ENCODE measurements around the gene TMEM176A.

DNA sequence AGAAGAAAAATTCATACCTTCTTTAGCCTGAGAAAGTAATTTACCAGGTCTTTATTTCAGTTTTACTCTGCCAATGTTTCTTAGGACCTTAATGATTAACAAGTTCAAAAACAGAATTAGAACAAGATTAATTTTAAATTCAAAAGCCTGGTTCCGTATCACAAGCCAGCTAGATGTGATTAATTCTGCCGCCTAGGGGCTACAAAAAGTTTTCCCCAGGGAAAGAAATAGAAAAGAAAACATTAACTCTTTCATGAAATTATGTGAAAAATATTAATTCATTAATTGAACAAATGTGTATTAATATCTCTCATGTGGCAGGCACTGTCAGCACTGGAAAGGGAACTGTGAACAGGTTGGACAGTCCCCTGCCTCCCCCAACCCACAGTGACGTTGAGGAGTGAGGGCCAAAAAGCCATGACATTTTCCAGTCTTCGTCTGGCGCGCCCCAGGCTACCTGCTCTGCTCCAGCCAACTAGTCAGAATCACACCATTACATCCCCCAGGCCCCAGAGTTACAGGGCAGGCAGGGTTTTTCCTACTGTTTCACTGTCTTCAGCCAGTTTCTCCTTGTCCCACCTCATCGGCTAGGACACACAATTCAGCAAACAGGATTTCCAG is 20.1 kb downstream of the TMEM176A start:
- TF ChIP-seq, protein P1, sequence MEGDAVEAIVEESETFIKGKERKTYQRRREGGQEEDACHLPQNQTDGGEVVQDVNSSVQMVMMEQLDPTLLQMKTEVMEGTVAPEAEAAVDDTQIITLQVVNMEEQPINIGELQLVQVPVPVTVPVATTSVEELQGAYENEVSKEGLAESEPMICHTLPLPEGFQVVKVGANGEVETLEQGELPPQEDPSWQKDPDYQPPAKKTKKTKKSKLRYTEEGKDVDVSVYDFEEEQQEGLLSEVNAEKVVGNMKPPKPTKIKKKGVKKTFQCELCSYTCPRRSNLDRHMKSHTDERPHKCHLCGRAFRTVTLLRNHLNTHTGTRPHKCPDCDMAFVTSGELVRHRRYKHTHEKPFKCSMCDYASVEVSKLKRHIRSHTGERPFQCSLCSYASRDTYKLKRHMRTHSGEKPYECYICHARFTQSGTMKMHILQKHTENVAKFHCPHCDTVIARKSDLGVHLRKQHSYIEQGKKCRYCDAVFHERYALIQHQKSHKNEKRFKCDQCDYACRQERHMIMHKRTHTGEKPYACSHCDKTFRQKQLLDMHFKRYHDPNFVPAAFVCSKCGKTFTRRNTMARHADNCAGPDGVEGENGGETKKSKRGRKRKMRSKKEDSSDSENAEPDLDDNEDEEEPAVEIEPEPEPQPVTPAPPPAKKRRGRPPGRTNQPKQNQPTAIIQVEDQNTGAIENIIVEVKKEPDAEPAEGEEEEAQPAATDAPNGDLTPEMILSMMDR (conservative IDR thresholded peaks at IDR 0.05): no peak
- TF ChIP-seq ZFX (IDR thresholded peaks at IDR 0.05): no peak

Measured in C4-2B (cell line).